HFFc6 (cell line): ENCODE measurements around the gene VAV3. TPM values are rescaled to one million over a fixed set of nuclear protein-coding genes. Genes with fewer than 3 reads are reported as not detected.
"Not testable (repeated sequence)": the region's sequence is repeated elsewhere in the genome, so short reads cannot be mapped to it uniquely, and the experiment has no call there.

Source experiments
- DNase-seq: peaks from one replicate; pipeline ENCODE4 v3.0.0-alpha.2; 2018
- H3K27ac Mint-ChIP-seq: 2 replicates; pipeline ENCODE4 v1.8.0; 2020; ENCODE audit warnings: mild to moderate bottlenecking, mixed read lengths
- H3K27me3 Mint-ChIP-seq: 2 replicates; pipeline ENCODE4 v1.8.0; 2021; ENCODE audit warnings: mild to moderate bottlenecking, moderate library complexity, mixed read lengths; ENCODE audit not compliant: insufficient read depth
- H3K36me3 Mint-ChIP-seq: 2 replicates; pipeline ENCODE4 v1.8.0; 2021; ENCODE audit warnings: low read depth, mixed read lengths
- H3K4me1 Mint-ChIP-seq: 2 replicates; pipeline ENCODE4 v1.8.0; 2020; ENCODE audit warnings: low read depth, mixed read lengths
- H3K4me3 Mint-ChIP-seq: 2 replicates; pipeline ENCODE4 v1.8.0; 2020; ENCODE audit warnings: mild to moderate bottlenecking, moderate library complexity, mixed read lengths
- H3K9me3 Mint-ChIP-seq: 2 replicates; pipeline ENCODE4 v1.8.0; 2020; ENCODE audit warnings: mild to moderate bottlenecking, mixed read lengths
- CTCF ChIP-seq: fragments of 200-600 bp; sonication (generic); IDR thresholded peaks from 2 replicates; pipeline ENCODE4 v1.5.0; 2021; ENCODE audit warnings: antibody characterized with exemption, mild to moderate bottlenecking
- total RNA-seq, 6 experiments: library from RNA; stranded (reverse); fragmentation: NEBNext Ultra II Directional; extraction: Animal tissue kit (Norgen Biotek cat#: 25700); gene quantifications; 2 replicates in 1 of 6; 3 replicates in 5 of 6; pipeline ENCODE4 v1.2.3, GENCODE V29; 2021

The VAV3 gene
- total RNA-seq, 6 experiments from 2014 or later = not detected

GRCh38 chr1:107851418-107851817, 113.6 kb downstream of the VAV3 start:
- no peak for TF ChIP-seq CTCF
- Mint-ChIP-seq H3K9me3 (peaks cover 5% of the 10 kb centered on the region; the same call in 1 of the 2 replicates), H3K36me3 (no peaks in the 10 kb centered on the region), H3K27ac (no peak overlapping the region), H3K27me3 (no peaks in the 10 kb centered on the region; the same call in 1 of the 2 replicates), H3K4me3 (no peak overlapping the region), H3K4me1 (no peaks in the 10 kb centered on the region)
- no peak for DNase-seq

GRCh38 chr1:107844541-107845194, 120.3 kb downstream of the VAV3 start:
- H3K27me3 Mint-ChIP-seq, H3K4me3 Mint-ChIP-seq, H3K4me1 Mint-ChIP-seq, DNase-seq, H3K27ac Mint-ChIP-seq, H3K36me3 Mint-ChIP-seq, H3K9me3 Mint-ChIP-seq: not testable (repeated sequence)

GRCh38 chr1:107843989-107844388, 121.0 kb downstream of the VAV3 start:
- no peak for TF ChIP-seq CTCF
- no peak for DNase-seq
- Mint-ChIP-seq H3K36me3 (no peaks in the 10 kb centered on the region), H3K4me1 (no peaks in the 10 kb centered on the region), H3K27ac (no peak overlapping the region), H3K4me3 (no peak overlapping the region), H3K27me3 (no peaks in the 10 kb centered on the region; the same call in none of the 2 replicates), H3K9me3 (peaks cover 5% of the 10 kb centered on the region; the same call in 1 of the 2 replicates)

- H3K4me3 Mint-ChIP-seq = no peak overlapping the region
- H3K36me3 Mint-ChIP-seq = no peaks in the 10 kb centered on the region
- DNase-seq = no peak
- H3K27me3 Mint-ChIP-seq = no peaks in the 10 kb centered on the region; the same call in none of the 2 replicates
- TF ChIP-seq CTCF = no peak
- no peaks in the 10 kb centered on the region for H3K4me1 Mint-ChIP-seq
- H3K9me3 Mint-ChIP-seq = peaks cover 8% of the 10 kb centered on the region; the same call in 1 of the 2 replicates
- H3K27ac Mint-ChIP-seq = no peak overlapping the region
These were observed 122.7 kb downstream of the VAV3 start for GRCh38 chr1:107842241-107842640.

- no peak overlapping the region for H3K27ac Mint-ChIP-seq
- TF ChIP-seq CTCF = no peak
- no peaks in the 10 kb centered on the region; the same call in none of the 2 replicates for H3K27me3 Mint-ChIP-seq
- DNase-seq = no peak
- no peak overlapping the region for H3K4me3 Mint-ChIP-seq
- H3K9me3 Mint-ChIP-seq = peaks cover 6% of the 10 kb centered on the region; the same call in 1 of the 2 replicates
- no peaks in the 10 kb centered on the region for H3K36me3 Mint-ChIP-seq
- no peaks in the 10 kb centered on the region for H3K4me1 Mint-ChIP-seq
These were observed 124.3 kb downstream of the VAV3 start for GRCh38 chr1:107840725-107841124.

GRCh38 chr1:107838056-107838455, 126.9 kb downstream of the VAV3 start:
- Mint-ChIP-seq H3K27me3 (no peaks in the 10 kb centered on the region; the same call in none of the 2 replicates), H3K27ac (no peak overlapping the region), H3K4me1 (no peaks in the 10 kb centered on the region), H3K36me3 (no peaks in the 10 kb centered on the region), H3K9me3 (0 out of 2 replicates have a peak, but pooled peaks cover 6% of the 10 kb centered on the region), H3K4me3 (no peak overlapping the region)
- no peak for DNase-seq
- no peak for TF ChIP-seq CTCF
